GM18520 (cell line): Measurements from ENCODE around the gene HYCC1.
A peak's percentile ranks its signal among the peaks of the same experiment; 100 is the strongest.

Source experiments
- ATAC-seq: cut with Tn5 transposase; IDR thresholded peaks from one replicate; pipeline ENCODE4 v1.9.1; 2021; ENCODE audit not compliant: unreplicated experiment

The HYCC1 gene

GRCh38 chr7:23017309-23017708, 3.4 kb upstream of the HYCC1 start:
- no peak for ATAC-seq

GRCh38 chr7:23016345-23017253, 2.7 kb upstream of the HYCC1 start:
- no peak for ATAC-seq

DNA sequence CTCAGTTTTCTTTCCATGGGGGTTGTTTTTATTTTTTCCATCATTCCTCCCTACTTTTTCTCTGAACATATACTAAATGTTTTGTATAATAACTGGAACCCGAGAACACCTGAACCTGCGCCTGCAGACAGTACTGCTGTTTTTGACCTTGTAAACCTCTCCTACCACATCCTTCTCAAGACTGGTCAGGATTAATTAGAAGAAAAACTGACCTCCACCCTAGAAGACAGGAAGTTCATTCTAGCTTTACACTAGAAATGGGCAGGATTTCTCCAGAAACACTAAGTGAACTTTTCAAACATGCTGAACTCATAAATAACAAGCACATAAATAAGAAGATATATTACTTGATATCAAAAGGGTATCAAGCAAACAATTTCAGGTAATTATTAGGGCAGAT, 751 bp upstream of the HYCC1 start:
- ATAC-seq, result no peak

- ATAC-seq, result peak; percentile 0
These were observed 819 bp downstream of the HYCC1 start for GRCh38 chr7:23012908-23013714.

DNA sequence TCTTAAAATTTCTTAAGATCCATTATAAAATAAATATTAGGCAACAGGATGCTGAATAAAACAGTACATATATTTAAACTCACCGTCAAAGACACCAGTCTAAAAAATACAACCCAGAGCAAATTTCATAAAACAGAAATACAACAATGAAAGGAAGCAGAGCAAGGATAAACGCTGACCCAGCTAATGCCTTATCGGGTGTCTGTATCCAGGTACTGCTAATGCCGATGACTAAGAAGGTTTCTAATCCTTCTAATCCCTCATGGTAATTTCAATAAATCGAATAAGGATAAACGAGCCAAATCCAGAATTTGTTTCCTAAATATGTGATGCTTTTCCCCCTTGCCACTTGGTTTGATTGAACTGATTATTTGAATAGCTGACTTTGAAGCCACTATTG, 1.7 kb downstream of the HYCC1 start:
- ATAC-seq, result no peak

- ATAC-seq, result no peak
These were observed 2.6 kb downstream of the HYCC1 start for GRCh38 chr7:23011222-23011924.

DNA sequence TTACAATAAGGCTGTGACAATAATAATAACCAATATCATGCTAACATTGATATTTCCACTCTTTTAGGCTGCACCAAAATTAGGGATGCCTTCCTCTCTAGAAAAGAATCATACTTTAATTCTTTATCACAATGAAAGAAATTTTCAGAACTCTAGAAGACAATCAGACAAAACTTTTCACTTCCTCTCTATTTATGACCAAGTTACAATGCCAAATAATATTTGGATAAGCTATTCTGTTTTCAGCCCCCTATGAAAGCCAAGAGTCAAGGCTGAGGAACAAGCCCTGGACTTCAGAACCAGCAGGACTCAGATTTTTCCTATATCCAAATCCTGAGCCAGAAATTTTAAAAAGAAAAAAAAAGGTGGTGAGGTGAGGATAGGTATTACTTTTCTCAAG, 4.6 kb downstream of the HYCC1 start:
- ATAC-seq, result no peak

- ATAC-seq, result no peak
These were observed 9.7 kb downstream of the HYCC1 start for GRCh38 chr7:23004247-23004520.

DNA sequence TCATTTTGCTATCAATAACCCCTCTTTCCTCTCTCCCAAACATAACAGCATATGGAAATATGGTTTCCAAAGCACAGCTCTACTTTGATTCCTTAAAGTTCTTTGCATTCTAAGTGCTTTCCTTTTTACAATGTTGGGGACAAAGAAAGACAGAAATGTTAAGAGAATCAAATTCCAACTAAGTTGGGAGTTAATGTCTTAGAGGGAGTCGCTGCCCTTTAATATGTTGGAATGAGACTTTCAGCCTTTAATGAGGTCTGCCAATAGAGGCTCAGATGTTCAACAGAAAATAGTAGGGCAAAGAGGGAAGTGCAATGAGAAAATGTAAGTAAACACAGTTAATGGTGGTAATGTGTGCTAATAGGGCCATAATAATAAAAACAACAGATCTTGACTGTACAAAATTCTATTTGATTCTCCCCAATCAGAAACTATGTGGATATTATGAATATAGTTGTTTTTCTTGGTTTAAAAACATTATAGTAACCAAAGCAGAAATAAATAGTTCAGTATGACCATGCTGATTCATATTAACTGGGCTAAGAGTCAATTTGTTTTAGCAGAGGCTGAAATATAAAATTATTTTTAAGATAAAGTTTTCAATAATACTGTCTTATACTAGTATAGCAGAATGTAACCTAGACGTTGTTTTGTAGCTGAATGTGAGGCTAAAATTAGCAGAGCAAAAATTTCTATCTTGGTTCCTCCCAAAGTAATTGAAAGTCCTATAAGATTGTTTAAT, 10.3 kb downstream of the HYCC1 start:
- no peak for ATAC-seq

- ATAC-seq, result no peak
These were observed 11.2 kb downstream of the HYCC1 start for GRCh38 chr7:23002698-23003097.

DNA sequence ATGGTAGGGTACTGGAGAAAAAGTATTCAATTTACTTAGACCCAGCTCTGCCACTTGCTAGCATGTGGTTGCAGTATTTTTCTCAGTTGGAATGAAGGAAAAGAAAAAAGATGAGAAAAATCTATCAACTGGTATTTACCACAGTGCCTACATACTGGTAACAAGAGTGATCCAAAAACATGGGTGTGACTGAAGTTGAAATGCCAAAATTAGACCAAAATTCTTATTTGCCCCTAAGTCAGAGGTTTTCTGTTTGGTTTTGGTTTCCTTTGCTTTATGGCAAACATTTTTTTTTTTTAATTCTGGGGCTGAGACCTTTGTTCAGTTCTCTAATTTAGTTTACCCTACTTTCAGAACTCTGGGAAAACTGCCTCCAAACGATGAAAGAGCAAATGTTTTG, 12.3 kb downstream of the HYCC1 start:
- no peak for ATAC-seq

DNA sequence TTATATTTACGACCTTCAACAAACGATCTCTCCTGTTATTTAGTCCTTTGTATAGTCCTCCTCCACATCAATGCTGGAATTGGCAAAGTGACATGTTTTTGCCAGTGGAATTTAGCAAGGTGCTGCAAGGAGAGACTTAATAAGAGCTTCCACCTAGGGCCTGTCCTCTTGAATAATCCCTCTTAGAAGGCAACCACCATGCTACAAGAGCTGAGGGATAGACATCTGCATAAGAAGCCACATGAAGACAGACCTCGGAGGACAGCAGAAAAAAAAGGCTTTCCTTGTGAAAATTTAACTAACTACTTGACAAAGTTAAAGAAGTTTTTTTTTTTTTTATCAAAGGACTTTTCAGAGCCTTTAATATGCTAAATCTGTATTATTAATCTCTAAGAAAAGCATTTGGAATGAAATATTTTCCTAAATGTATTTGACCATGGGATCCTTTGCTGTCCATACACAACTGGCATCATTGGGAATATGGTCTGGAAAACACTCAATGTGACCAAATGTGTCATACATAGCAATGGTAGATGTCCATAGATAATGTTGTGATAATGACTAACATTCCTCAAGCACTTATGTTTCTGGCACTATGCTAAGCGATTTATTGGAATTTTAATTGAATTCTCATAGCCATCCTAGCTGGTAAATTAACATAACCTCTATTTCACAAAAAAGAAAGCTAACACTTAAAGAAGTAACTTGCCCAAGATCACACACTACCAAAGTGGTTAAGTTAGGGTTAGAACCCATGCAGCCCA, 13.2 kb downstream of the HYCC1 start:
- ATAC-seq, result no peak

GRCh38 chr7:22998519-22998896, 15.4 kb downstream of the HYCC1 start:
- ATAC-seq, result no peak

DNA sequence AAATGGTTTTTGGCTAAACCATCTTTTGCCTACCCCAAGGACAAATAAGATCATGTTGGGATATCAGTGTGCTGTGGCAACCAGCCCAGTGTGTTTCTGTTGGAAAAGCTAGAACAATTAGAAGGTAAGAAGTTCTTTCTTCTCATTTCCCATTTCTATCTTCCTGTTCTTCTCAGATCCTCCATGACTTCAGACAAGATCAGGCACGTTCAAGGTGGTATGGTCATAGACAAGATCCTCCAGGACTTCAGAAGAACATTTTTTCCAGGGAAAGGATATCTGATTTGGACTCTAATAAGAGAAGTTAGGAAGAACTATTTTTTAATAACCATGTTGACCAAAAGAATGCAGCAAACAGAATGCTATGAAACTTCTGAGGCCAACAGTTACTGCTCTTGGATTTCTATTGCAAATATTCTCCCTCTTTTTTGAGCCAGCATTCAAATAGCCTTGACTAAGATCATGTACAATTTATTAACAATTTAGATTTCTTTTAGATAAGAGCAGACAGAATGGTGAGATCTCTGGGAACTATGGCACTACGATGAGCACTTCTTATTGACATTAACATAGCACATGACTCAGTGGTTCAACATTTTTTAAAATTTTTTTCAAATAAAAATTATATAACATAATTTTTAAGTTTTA, 15.9 kb downstream of the HYCC1 start:
- ATAC-seq, result no peak

GRCh38 chr7:22996470-22996869, 17.5 kb downstream of the HYCC1 start:
- ATAC-seq, result no peak

- no peak for ATAC-seq
These were observed 18.9 kb downstream of the HYCC1 start for GRCh38 chr7:22995011-22995410.

GRCh38 chr7:22992874-22993840, 20.8 kb downstream of the HYCC1 start:
- ATAC-seq, result peak; percentile 63

DNA sequence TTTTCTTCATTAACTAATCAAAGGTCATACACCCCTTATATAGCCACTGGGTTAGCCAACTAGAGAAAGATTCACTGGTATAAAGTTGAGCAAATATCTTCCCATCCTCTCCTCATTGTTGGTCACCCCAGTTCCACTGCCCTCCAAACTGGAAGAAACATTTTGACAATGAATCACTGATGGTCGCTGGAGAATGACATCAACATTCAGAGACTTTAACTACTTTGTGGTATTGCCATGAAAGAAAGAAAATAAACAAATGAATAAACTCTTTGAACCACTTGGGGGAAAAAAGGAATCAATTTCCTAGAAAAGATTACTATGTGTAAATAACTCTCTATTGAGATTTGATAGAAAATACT, 23.4 kb downstream of the HYCC1 start:
- ATAC-seq, result no peak
